Thymus (tissue), 11 donors: Measurements from ENCODE around the gene NPIPB6. TPM values are rescaled to one million over a fixed set of nuclear protein-coding genes. Genes with fewer than 3 reads are reported as not detected.
A peak's percentile ranks its signal among the peaks of the same experiment; 100 is the strongest.

Source experiments
- DNase-seq, 9 donors: peaks; one replicate each; pipeline ENCODE4 v3.0.0-alpha.2; 2013; ENCODE audit warnings: low spot score in 9 of 9, low read depth in 6 of 9, missing footprints in 1 of 9
- H3K27ac ChIP-seq, 2 donors: one replicate each; pipeline ENCODE4 v1.5.1; 2013; ENCODE audit warnings: control low read depth in 1 of 2, low read depth in 1 of 2, low read length in 1 of 2, mild to moderate bottlenecking in 1 of 2, moderate library complexity in 1 of 2
- H3K27me3 ChIP-seq, 2 donors: one replicate each; pipeline ENCODE4 v1.5.1; 2013; ENCODE audit warnings: low read length in 1 of 2; ENCODE audit not compliant: control insufficient read depth in 2 of 2, insufficient read depth in 1 of 2
- H3K36me3 ChIP-seq, 2 donors: one replicate each; pipeline ENCODE4 v1.5.1; 2013; ENCODE audit warnings: low read length in 1 of 2, mild to moderate bottlenecking in 1 of 2, moderate library complexity in 1 of 2; ENCODE audit not compliant: control insufficient read depth in 2 of 2, insufficient read depth in 2 of 2
- H3K4me1 ChIP-seq, 2 donors: one replicate each; pipeline ENCODE4 v1.5.1; 2013; ENCODE audit warnings: low read length in 2 of 2; ENCODE audit not compliant: control insufficient read depth in 2 of 2, insufficient read depth in 2 of 2
- H3K4me3 ChIP-seq, 2 donors: one replicate each; pipeline ENCODE4 v1.5.1; 2013; ENCODE audit warnings: low read length in 2 of 2, control low read depth in 1 of 2, mild to moderate bottlenecking in 1 of 2
- H3K9me3 ChIP-seq, 2 donors: one replicate each; pipeline ENCODE4 v1.5.1; 2013; ENCODE audit warnings: low read length in 1 of 2, mild to moderate bottlenecking in 1 of 2; ENCODE audit not compliant: control insufficient read depth in 2 of 2, insufficient read depth in 1 of 2
- WGBS: extraction: QIAGEN DNeasy Blood & Tissue Kit; methylation state at CpG from one replicate; pipeline ENCODE4 v1.1.7; 2013; 5-methylcytosine and 5-hydroxymethylcytosine counted together
- polyA plus RNA-seq: library from polyadenylated mRNA; stranded (reverse); fragments of 200-250 nt; gene quantifications from one replicate; pipeline ENCODE4 v1.2.3, GENCODE V29; 2013
- total RNA-seq: library from RNA; stranded (reverse); fragments of 120-200 nt; gene quantifications from one replicate; pipeline ENCODE4 v1.2.4, GENCODE V29; 2013
- donor health status: healthy.

NPIPB6 gene
- total and polyA plus RNA-seq, 2 donors, result 0.66 to 2.6 TPM

GRCh38 chr16:28294201-28294600, 69.1 kb downstream of the NPIPB6 start:
- H3K4me1 ChIP-seq, result peaks cover 47 to 63% of the 10 kb centered on the region in 2 donors
- DNase-seq, result no peak
- H3K27me3 ChIP-seq, result peaks cover 0 to 26% of the 10 kb centered on the region in 2 donors
- H3K27ac ChIP-seq, result no peak overlapping the region
- H3K9me3 ChIP-seq, result no peaks in the 10 kb centered on the region
- H3K4me3 ChIP-seq, result peak overlapping the region; percentile 70 to 93
- WGBS, result 94% methylated on average over 6 of the region's 6 CpGs
- peaks cover 3 to 8% of the 10 kb centered on the region in 2 donors for H3K36me3 ChIP-seq

- Histone ChIP-seq H3K4me1 (peaks cover 41 to 66% of the 10 kb centered on the region in 2 donors), H3K9me3 (no peaks in the 10 kb centered on the region), H3K27me3 (peaks cover 0 to 26% of the 10 kb centered on the region in 2 donors), H3K27ac (no peak overlapping the region), H3K4me3 (peak overlapping the region; percentile 70 to 93), H3K36me3 (peaks cover 3 to 4% of the 10 kb centered on the region in 2 donors)
- no peak for DNase-seq
- WGBS, result 49% methylated on average over 10 of the region's 10 CpGs
Observed at GRCh38 chr16:28293601-28293960, 69.7 kb downstream of the NPIPB6 start.

- Histone ChIP-seq H3K36me3 (peaks cover 0 to 3% of the 10 kb centered on the region in 2 donors), H3K27ac (peak overlapping the region; percentile 10 to 37), H3K27me3 (peaks cover 0 to 26% of the 10 kb centered on the region in 2 donors), H3K4me3 (peak overlapping the region; percentile 70 to 93), H3K4me1 (peaks cover 36 to 62% of the 10 kb centered on the region in 2 donors), H3K9me3 (no peaks in the 10 kb centered on the region)
- peak in 4 of 9 donors; percentile 38 to 70 (median 46) for DNase-seq
- WGBS, result 1% methylated on average over 60 of the region's 60 CpGs
Observed at GRCh38 chr16:28292731-28293600, 70.3 kb downstream of the NPIPB6 start.

Other genes starting within 250 kb of the NPIPB6 start
- gene XPO6, start 151.5 kb downstream of the NPIPB6 start, total RNA-seq, result 67.9 TPM
- 161 TPM for gene XPO6, start 151.5 kb downstream of the NPIPB6 start, polyA plus RNA-seq
- 2.0 TPM for gene SBK1, start 71.0 kb downstream of the NPIPB6 start, total RNA-seq
- gene SBK1, start 71.0 kb downstream of the NPIPB6 start, polyA plus RNA-seq, result 5.2 TPM
- gene EIF3CL, start 40.3 kb upstream of the NPIPB6 start, total RNA-seq, result 58.2 TPM
- 42.4 TPM for gene EIF3CL, start 40.3 kb upstream of the NPIPB6 start, polyA plus RNA-seq
- not detected for gene NPIPB7, start 108.8 kb upstream of the NPIPB6 start, total RNA-seq
- 0.55 TPM for gene NPIPB7, start 108.8 kb upstream of the NPIPB6 start, polyA plus RNA-seq
- 6.8 TPM for gene CLN3, start 128.6 kb upstream of the NPIPB6 start, total RNA-seq
- gene CLN3, start 128.6 kb upstream of the NPIPB6 start, polyA plus RNA-seq, result 33.4 TPM
- 1.3 TPM for gene APOBR, start 131.1 kb upstream of the NPIPB6 start, total RNA-seq
- 10.6 TPM for gene APOBR, start 131.1 kb upstream of the NPIPB6 start, polyA plus RNA-seq
- 0.47 TPM for gene IL27, start 143.3 kb upstream of the NPIPB6 start, total RNA-seq
- gene IL27, start 143.3 kb upstream of the NPIPB6 start, polyA plus RNA-seq, result 0.46 TPM
- gene NUPR1, start 175.5 kb upstream of the NPIPB6 start, total RNA-seq, result 29.6 TPM
- gene NUPR1, start 175.5 kb upstream of the NPIPB6 start, polyA plus RNA-seq, result 294 TPM
- 30.3 TPM for gene SGF29, start 190.4 kb upstream of the NPIPB6 start, total RNA-seq
- gene SGF29, start 190.4 kb upstream of the NPIPB6 start, polyA plus RNA-seq, result 34.7 TPM
- 0.66 TPM for gene SULT1A2, start 233.5 kb upstream of the NPIPB6 start, total RNA-seq
- 1.2 TPM for gene SULT1A2, start 233.5 kb upstream of the NPIPB6 start, polyA plus RNA-seq
- gene SULT1A1, start 246.5 kb upstream of the NPIPB6 start, total RNA-seq, result 26.3 TPM
- gene SULT1A1, start 246.5 kb upstream of the NPIPB6 start, polyA plus RNA-seq, result 25.9 TPM